Measurements from ENCODE around the gene ID3. TPM values are rescaled to one million over a fixed set of nuclear protein-coding genes. Genes with fewer than 3 reads are reported as not detected.
A peak's percentile ranks its signal among the peaks of the same experiment; 100 is the strongest.

The ID3 gene
- total and polyA plus RNA-seq, 10 donors = 49.5 to 122 (median 71.6) TPM

DNA sequence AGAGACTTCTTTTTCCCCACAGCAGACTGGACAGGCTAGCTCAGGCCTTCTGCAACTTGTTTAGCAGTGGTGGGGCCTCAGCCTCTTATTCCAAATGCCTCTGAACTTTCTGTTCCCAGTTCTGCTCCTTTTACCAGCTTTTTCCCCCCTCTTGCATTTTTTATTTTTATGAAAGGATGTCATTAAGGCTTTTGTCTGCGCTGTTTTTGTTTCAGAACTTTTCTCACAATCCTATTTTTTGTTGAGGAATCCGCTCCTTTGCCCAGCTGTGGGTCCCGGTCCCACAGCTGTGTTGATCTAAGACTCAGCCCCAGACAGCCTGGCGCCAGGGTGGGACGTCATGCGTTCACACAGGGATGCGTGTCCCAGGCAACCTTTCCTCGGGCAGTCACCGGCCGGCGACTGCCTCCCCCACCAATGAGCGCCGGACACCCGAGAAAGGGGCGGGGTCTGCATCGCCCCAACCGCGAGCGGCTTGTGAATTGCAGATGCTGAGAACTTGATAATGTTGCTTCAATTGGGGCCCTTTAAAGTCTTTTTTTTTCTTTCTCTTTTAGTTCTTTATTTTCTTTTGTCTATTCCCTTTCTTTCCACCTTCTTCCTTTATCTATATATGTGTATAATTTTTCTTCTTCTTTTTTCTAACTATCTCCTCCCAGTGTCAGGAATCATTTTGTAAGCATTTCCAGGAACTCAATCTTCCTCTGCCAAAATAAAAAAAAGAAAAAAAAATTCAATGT lies 3.0 kb upstream of the ID3 start:
- Histone ChIP-seq H3K4me1 (peaks cover 36 to 97% (median 61%) of the 10 kb centered on the region in 6 donors), H3K27me3 (replicated peaks in 1 of 7) (peaks cover 0 to 23% (median 0%) of the 10 kb centered on the region in 7 donors), H3K4me3 (peak overlapping the region in 2 of 8 donors; percentile 0 to 31), H3K36me3 (peaks cover 0 to 7% (median 0%) of the 10 kb centered on the region in 6 donors), H3K27ac (peak overlapping the region; percentile 11 to 96 (median 94)), H3K9me3 (no peaks in the 10 kb centered on the region)
- intact Hi-C loops (cut with DNase I; ENCODE audit: low total_unique reads) = no loop called here
- peak; percentile 79 to 90 (median 82) for TF ChIP-seq POLR2AphosphoS5 (IDR thresholded peaks at IDR 0.05)
- TF ChIP-seq, protein P1, sequence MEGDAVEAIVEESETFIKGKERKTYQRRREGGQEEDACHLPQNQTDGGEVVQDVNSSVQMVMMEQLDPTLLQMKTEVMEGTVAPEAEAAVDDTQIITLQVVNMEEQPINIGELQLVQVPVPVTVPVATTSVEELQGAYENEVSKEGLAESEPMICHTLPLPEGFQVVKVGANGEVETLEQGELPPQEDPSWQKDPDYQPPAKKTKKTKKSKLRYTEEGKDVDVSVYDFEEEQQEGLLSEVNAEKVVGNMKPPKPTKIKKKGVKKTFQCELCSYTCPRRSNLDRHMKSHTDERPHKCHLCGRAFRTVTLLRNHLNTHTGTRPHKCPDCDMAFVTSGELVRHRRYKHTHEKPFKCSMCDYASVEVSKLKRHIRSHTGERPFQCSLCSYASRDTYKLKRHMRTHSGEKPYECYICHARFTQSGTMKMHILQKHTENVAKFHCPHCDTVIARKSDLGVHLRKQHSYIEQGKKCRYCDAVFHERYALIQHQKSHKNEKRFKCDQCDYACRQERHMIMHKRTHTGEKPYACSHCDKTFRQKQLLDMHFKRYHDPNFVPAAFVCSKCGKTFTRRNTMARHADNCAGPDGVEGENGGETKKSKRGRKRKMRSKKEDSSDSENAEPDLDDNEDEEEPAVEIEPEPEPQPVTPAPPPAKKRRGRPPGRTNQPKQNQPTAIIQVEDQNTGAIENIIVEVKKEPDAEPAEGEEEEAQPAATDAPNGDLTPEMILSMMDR (IDR thresholded peaks at IDR 0.05 in 8 of 11, conservative IDR thresholded peaks at IDR 0.05 in 3 of 11) = no peak
- DNase-seq = peak; percentile 92
- 6 to 14% (median 10%) methylated on average over 19 of the region's 19 CpGs for WGBS, 5 donors

DNA sequence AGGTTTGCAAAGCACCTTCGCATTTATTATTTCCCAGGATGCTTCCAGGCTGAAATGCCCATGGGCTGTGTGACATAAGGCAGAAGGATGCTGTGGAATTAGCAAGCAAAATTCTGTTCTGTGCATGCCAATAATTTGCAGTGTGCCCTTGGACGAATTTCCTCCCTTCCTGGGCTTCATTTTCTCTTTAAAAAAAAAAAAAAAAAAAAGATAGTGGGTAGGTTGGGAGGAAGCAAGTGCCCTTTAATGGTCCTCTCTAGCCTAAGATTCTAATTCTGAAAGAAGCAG lies 2.5 kb upstream of the ID3 start:
- Histone ChIP-seq H3K27me3 (replicated peaks in 1 of 7) (peaks cover 0 to 23% (median 0%) of the 10 kb centered on the region in 7 donors), H3K9me3 (no peaks in the 10 kb centered on the region), H3K4me1 (peaks cover 40 to 97% (median 64%) of the 10 kb centered on the region in 6 donors), H3K4me3 (no peak overlapping the region), H3K36me3 (peaks cover 0 to 7% (median 0%) of the 10 kb centered on the region in 6 donors), H3K27ac (peak overlapping the region; percentile 11 to 96 (median 94))
- 36 to 49% (median 47%) methylated on average over 2 of the region's 2 CpGs for WGBS, 5 donors
- no peak for DNase-seq
- intact Hi-C loops (cut with DNase I; ENCODE audit: low total_unique reads) = no loop called here
- TF ChIP-seq, protein P1 (IDR thresholded peaks at IDR 0.05 in 8 of 11, conservative IDR thresholded peaks at IDR 0.05 in 3 of 11) = no peak
- TF ChIP-seq POLR2A (IDR thresholded peaks at IDR 0.05) (no peak), POLR2AphosphoS5 (IDR thresholded peaks at IDR 0.05) (no peak)

DNA sequence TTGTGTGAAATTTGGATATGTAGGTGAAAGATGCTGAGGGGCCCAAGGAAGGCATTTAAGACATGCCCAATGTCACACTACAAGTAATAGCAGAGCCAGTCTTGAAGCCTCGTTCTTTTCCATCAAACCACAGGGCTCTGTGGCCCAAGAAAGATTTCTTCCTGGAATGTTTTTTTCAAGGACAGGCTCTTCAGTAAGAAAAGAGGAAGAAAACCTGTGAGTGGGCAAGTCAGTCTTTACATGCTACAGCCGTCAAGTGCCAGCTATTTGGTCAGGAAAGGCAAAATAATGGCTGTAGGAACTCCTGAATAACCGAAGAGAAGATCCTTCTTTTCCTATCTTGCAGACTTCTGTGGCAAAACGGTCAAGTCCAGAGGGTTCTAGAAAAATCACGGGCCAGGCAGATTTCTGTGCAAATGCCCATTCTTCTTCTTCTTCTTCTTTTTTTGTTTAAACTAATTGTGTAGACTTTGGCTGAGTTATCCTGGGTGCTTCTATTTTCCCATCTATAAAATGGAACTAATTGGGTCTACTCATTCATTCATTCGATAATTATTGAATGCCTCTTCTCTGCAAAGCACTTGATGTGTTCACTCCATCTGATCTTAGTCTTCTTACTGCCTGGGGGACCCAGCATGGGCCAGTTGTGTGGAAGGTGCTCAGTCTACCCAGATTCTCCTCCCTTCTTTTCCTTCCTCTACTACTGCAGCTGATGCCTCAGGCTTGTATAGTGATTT lies 1.9 kb upstream of the ID3 start:
- intact Hi-C loops (cut with DNase I; ENCODE audit: low total_unique reads) = no loop called here
- DNase-seq = no peak
- Histone ChIP-seq H3K27ac (peak overlapping the region in 7 of 8 donors; percentile 91 to 96 (median 94)), H3K4me3 (peak overlapping the region in 1 of 8 donors; percentile 79), H3K4me1 (peaks cover 44 to 97% (median 68%) of the 10 kb centered on the region in 6 donors), H3K36me3 (peaks cover 0 to 7% (median 0%) of the 10 kb centered on the region in 6 donors), H3K27me3 (replicated peaks in 1 of 7) (peaks cover 0 to 23% (median 0%) of the 10 kb centered on the region in 7 donors), H3K9me3 (no peaks in the 10 kb centered on the region)
- TF ChIP-seq POLR2A (IDR thresholded peaks at IDR 0.05) (no peak), POLR2AphosphoS5 (IDR thresholded peaks at IDR 0.05) (no peak)
- TF ChIP-seq, protein P1 (IDR thresholded peaks at IDR 0.05 in 8 of 11, conservative IDR thresholded peaks at IDR 0.05 in 3 of 11) = no peak
- 29 to 43% (median 37%) methylated on average over 6 of the region's 6 CpGs for WGBS, 5 donors
